GM21786 (cell line): ENCODE results near the gene FOXA1.

Experiments used
- ATAC-seq: cut with Tn5 transposase; IDR thresholded peaks from one replicate; pipeline ENCODE4 v1.9.1; 2021; ENCODE audit not compliant: unreplicated experiment

The FOXA1 gene

DNA sequence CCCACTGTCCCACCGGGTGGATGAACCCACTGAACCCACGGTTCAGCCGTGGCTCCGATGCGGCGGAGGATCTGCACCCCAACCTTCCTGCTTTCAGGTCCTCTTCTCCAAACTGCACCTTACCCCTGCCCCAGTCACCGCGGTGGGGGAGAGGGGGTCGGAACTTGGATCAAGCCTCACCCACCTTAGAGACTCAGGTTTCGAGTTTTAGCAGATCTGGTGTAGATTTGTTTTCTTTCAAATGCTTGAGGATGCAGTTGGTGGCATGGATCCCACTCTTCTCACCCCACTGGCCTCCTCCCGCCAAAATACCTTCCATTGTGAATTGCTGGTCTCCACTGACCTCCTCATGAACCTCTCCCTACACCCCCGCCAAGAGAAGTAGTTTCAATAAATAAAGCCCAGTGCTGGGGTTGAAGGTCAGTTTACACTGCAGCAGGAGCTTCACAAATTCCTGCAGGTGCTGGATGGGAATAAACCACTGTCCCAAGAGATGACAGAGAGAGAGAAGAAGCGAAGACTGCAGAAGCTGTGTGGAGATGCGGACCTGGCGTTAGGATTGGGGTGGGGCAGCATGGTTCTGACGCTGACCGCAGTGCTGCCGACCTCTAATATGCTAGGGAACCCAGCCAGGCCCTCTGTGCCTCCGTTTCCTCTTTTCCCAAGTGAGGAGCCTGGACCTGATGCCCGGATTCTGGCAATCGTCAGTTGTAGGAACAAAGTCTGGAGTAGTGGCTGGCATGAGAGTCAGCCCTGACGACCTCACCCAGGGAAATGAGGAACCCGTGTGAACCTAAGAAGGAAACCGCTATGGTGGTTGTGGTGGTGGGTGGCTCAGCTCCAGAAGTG, 7.8 kb upstream of the FOXA1 start:
- no peak for ATAC-seq

DNA sequence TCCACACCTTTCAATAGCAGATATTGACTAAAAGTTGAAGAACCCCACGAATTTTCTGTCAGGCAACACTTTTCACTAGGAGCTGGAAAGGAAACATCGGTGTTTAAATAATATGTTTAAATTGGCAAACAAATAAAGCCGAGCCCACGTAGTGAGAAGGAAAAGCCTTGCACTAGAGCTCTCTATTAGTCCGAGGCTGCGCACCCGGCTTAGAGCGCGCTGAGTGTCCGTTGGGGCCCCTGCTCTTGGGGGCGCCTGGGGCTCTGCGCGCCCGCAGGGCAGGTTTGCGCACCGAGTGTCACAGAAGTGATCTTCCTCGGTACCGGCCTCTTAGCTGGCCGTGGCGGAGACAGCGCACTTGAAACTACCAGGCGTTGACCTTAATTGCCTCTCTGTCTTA, 6.8 kb upstream of the FOXA1 start:
- no peak for ATAC-seq

DNA sequence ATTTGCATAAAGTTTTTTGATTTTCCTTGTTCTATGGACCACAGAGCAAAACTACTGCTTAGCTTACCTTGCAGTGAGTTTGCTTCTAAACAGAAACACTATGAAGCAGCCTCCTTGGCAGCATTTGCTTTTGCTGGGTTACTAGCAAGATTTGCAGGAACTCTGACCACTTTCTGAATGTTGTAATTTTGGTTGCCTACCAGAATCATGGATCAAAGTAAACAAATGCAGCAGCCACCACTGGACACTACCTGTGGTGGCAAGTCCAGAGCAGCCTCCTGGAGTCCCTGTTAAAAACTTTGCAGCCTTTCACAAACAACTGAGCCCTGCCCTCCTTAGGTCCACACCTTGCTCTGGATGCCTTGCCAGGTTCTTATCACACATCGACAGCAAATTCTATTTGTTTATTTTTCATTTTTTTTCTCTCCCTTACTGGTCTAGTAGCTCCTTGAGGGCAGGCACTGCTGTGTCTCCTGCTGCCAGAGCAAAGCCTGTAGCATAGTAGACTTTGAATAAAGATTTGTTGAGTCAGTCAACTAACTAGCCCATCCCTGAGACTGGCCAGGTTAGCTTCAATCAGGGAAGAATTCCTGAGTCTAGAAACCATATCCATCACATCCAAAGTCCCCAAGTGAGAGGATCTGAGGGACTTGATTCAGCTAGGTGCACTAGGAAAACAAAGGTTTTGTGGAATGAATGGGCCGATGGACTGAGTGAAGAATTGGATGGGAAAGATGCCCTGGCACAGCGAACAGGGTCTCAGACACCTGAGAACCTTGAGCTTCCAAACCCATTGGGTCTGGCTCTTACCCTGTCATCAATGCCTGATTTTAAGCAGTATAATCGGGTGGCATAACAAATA, 6.1 kb upstream of the FOXA1 start:
- ATAC-seq, result no peak

DNA sequence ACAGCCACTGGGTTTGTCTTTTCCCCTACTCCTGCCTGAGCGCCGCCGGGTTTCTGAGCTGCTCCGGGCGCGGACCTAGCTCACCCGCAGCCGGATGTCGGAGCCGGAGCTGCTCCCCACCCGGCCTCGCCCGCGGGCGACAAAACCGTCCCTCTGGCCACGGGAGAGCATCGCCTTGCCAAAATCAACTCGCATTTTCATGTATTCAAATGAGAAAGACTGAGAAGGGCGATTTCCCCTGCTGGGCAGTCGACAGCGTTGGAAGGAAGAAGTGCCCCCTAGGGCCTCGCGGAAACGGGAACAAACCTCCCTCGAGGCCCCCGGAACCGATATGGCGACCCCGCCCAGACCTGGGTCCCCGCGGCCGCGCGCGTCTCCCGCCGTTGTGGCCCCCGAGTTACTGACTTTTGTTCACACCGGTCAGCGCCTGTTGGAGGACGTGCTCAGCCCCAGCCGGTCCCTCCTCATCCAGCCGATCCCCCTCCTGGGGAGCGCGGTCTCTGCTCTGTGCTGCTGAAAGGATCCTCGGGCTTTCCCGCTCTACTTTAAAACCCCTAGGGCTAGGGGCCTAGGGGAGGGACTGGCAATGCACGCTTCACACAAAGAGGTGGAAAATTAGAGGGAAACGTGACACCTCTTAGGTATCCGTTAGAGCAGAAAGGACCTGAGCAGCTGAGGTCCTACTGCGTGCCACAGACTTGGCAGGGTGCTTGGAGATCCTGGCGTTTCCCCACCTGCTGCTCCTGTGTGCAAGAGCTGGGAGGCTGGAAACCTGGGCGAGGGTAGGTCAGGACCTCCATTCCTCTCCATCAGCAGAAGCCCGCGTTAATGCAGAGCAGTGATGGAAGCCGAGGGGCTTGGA, 4.7 kb upstream of the FOXA1 start:
- no peak for ATAC-seq

DNA sequence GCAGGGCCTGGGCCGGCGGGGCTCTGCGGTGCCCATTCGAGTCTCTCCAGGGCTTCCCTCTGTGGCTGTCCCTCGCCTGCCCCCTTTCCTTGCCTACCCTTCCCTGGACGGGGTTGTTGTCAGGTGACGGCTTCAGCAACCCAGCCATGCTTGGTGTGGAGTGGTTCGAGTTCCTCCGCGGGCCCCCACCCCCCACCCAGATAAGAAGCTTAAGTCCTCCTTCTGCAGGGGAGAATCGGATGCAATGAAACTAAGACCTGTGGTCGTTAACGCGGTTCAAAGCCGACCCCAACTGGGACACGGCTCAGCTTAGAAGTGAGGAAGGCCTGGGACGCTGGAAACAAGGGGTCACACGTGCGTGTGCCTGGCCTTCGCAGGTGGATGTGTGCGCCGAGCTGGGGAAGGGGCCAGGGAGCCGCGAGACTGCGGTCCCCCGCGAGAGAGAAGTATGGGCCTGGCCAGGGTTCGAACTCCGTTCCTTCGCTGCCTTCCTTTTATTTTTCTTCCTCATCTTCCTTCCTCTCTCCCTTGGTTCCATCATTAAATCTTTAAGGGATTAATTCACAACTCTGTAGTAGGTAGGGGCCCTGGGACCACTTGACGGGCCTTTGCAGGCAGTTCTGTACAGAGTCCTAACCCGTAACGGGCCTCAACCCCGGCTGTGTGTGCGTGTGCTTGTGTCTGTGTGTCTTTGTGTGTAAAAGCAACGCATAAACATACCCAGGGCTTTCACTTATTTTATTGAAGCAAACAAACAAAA, 3.9 kb upstream of the FOXA1 start:
- no peak for ATAC-seq

DNA sequence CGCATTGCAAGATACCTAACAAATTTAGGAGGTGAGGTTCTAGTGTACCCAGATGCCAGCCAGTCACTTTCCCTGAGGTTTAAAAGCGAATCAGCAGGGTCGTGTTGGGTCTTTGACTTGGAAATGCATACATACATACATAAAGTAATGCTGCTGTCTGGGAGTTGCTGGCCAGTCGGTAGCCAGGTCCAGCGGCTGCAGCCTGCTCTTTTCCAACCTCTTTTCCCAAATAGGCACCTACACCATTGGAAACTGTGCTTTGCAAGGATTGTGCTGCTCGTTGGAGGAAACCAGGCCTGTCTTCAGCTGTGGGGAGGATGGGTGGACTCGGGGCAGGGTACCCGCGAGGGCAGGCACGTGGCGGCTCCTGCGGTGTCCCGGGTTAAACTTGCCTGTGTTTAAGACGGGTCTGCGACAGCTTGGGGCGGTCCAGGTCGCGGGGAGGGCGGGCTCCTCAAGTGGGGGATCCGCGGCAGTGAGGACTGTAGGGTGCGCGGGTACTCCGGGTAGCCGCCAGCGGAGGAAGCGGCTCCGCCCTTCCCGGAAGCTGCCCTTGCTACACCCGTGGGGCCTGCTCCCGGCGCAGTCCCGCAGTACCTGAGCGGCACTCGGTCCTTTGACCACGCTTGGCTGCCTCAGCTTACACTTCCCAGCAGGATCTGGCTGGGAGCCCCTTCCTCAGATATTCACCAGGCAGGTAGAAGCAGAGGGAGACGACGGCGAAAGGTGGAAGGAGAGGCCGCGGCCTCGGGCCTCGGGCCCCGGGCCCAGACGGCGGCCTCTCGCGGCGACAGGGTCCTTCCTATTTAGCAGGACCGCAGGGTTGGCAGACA, 3.1 kb upstream of the FOXA1 start:
- ATAC-seq, result no peak

DNA sequence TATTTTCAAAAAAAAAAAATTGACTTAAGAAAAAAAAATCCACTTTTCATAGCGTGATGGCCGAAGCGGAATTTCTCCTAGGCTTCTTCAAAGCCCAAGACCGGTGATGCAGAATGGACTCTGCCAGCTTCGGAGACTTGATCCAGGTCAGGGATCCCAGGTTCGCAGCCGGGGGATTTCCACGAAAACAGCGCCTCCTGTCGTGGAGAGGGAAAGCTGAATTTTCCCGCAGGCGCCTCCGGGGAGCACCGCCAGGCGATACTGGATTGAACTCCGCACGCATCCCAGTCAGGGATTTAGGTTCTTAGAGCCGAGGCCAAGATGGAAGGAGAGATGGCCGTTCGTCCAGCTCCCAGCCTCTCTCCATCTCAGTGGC, 2.5 kb upstream of the FOXA1 start:
- ATAC-seq, result no peak

DNA sequence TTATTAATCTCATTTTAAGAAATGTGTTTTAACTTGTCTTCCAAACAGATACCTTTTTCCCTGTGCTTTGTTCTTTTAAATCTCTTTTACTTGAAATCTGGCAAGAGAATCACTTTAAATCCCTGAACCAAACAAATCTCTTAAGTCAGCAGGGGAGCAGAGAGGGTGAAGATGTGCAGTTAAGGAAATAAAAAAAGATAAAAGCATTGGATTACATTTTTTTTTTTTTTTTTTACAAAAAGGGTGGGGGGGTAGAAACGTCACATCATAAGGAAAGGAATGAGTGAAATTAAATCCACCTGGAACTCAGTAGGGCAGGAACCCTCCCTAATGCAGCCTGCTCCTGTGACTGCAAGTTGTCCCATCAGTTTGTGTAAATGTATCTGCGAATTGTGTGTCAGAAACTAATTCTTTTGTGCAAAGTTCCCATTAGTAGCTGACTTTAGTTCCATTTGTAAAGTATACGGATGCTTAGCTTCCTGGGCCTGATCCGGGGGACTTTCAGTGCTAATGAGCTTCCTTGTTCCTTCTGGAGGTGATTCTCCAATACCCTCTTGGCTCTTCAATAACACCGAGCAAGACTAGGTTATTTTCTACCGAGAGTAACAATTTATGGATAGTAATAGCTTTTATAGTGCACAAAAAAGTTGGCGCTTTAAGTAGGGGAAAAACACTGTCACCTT, 1.9 kb upstream of the FOXA1 start:
- ATAC-seq, result no peak

DNA sequence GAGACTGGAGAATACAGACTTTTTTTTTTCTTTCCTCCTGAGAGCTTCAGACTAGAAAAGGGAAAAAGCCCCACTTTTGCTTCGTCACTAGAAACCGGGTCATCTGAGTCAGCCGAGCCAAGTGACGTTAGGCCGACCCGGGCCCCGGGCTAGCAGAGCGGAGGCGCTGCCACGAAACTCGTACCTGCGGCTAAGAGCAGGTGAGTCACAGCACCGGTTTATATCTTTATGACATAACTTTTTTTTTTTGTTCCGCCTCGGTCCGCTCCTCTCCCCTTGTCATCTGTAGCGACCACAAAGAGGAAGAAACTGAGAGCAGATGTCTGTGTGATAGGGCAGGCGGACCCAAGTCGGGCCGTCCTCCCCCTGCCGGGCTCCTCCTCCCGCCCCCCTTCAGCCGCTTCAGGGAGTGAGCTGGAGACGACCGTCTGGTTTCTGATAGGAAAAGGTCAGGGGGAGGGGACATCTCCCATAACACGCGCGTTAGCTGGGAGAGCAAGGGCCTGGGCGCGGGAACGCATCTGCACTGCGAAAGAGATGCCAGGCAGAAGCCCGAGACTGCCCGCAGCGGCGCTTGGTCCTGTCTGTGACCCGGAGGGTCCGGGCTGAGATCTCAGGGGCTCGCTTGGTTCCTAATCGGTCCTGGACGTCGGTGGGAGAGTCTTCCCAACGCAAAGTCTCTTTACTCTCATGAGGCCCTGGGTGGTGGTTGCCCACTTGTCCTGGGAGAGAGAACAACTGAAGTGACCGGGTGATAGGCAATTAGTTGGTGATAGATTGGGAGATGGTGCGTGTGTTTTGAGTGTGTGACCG, 966 bp upstream of the FOXA1 start:
- peak; percentile 62 for ATAC-seq

DNA sequence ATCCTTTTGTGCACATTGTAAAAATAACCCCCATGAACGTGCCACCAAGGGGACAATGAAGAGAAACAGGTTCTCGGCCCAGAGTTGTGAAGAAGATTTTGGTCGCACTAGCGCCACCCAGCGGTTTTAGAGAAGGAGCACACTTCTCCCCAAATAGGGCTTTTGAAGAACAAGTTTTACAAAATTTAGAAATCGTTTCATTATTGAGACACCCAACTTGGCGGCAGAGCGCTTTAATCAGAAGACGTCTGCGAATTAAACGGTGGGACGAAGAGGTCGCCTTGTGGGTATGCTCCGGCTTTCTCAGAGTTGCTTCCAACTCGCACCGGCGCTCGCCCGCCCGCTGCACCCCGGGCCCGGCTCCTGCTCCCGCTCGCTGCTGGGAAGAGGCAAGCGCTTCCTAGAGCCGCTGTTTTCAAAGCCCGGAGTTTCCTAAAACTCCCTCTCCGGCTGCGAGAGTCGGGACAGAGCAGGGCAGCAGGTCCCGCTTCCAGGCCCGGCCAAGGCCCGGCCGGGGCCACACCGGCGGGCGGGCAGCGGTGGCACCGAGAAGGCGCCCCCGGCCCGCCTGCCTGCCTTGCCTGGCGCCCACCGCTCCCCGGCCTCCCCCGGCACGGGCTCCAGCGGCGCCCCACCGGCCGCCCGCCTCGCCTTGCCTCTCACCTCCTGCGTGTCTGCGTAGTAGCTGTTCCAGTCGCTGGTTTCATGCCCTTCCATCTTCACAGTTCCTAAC, 645 bp downstream of the FOXA1 start:
- ATAC-seq, result no peak

DNA sequence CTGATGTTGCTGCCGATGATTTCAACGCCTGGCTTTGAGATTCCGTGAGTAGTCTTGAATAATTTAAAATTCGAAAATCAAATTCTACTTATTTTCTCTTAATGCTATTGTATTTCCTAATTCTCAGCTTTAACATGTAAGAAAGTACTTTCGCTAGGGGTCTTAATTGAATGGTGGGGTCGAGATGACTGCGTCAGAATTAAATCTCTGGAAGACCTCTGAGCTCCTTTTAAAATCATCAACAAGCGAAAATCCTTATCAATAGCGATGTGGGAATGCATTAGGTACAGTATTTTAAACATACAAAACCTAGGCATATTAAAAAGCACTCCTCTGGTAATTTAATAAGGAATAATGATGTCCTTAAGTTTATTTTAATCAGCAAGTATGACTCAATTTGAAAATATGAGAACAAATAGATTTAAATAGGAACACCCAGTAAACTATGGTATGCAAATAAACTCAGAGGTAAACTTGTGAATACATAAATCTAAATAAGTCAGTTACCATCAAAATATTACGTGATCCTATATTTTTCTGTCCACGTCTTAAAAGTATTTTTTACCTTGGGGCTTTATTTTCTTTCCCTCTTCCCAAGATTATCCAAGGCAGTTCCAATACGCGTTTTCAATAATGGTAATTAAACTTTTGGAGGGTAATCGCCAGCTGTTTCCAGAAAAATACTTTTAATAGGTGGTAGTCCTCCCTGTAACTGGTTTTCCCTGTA, 1.4 kb downstream of the FOXA1 start:
- no peak for ATAC-seq

DNA sequence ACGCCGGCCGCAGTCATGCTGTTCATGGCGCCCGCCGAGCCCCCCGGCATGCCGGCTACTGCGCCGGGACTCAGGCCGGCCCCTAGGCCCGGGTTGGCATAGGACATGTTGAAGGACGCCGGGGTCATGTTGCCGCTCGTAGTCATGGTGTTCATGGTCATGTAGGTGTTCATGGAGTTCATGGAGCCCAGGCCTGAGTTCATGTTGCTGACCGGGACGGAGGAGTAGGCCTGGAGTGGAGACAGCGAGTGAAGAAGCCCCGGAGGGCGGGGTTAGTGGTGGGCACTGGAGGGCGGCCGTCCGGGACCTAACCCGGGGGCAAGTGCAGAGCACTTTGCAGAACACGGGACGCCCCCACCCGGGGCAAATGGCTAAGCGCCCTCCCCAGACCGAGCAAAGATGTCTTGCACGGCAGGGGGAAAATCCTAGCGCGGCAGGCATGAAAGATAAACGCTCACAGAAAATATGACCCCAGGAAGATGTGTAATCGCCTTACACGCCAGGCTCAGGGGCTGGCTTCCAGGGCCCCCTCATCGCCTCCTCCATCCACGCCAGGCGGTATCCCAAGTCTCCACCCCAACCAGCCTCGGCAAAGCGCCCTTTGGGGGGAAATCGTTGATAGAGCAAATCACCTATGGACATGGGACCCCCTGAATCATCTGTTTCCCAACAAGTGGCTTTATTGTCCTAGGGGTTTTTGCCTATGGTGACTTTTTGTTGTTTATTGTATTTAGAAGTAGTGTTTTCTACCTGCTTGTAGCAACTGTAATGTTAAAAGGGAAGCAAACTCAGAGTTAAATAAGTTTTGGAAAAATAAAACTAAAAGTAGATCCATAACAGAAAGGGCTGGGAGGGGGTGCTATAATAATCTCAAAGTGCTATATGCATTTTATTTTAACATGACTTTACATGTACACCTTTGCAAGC, 2.3 kb downstream of the FOXA1 start:
- no peak for ATAC-seq

DNA sequence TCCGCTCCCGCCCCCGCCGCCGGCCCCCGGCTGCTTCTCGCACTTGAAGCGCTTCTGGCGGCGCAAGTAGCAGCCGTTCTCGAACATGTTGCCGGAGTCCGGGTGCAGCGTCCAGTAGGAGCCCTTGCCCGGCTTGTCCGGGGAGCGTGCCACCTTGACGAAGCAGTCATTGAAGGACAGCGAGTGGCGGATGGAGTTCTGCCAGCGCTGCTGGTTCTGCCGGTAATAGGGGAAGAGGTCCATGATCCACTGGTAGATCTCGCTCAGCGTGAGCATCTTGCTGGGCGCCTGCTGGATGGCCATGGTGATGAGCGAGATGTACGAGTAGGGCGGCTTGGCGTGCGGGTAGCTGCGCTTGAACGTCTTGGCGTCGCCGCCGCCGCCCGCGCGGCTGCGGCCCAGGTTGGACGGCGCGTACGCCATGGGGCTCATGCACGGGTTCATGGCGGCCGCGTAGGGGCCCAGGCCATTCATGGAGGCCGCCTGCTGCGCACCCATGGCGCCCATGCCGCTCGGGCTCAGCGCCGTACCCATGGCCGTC, 3.0 kb downstream of the FOXA1 start:
- ATAC-seq, result no peak

DNA sequence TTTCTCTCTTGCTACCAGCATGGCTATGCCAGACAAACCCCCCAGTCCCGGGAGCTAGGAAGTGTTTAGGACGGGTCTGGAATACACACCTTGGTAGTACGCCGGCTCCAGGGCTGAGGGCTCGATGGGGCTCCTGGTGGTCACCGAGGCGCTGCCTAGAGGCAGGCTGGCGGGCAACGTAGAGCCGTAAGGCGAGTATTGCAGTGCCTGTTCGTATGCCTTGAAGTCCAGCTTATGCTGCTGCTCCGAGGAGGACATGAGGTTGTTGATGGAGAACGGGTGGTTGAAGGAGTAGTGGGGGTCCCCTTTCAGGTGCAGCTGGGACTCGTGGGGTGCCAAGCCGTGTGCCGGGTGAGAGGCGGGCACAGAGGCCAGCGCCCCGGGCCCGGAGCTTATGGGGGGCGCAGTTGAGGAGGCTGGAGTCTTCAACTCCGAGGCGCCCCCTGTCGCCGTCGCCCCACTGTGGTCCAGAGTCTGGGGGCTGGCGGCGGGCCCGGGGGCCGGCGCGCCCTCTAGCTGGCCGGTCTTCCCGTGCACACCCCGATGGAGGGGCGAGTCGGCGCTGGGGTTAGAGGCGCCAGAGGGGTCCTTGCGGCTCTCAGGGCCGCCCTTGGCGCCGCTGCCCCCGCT, 3.6 kb downstream of the FOXA1 start:
- no peak for ATAC-seq
